ENCODE measurements around the gene APOBEC3C.
"Not testable (repeated sequence)": the region's sequence is repeated elsewhere in the genome, so short reads cannot be mapped to it uniquely, and the experiment has no call there.

The APOBEC3C gene

DNA sequence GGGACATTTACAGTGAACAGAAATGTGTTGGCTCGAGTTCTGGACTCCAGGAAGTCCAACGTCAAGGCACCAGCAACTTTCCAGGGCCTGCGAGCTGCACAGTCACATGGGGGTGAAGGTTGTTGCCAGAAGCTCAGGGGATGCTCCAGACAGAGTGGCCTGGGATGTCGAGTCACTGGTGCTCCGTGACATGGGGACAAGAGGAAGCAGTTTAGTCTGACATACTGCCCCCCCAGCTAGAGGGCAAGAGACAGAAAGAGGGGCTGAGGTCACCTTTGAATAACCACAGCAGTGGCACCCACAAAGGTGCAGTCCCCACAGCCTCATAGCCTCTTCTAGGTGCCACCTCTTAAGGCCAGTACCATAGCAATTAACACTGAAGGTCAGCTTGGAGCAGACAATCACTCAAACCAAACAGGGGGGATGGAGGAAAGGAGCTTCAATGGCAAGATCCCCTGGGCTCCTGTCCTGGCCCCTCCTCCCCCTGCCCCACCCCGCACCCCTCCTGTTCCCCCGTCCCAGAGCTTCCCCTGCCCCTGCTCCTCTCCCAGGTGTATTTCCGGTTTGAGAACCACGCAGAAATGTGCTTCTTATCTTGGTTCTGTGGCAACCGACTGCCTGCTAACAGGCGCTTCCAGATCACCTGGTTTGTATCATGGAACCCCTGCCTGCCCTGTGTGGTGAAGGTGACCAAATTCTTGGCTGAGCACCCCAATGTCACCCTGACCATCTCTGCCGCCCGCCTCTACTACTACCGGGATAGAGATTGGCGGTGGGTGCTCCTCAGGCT is 10.7 kb downstream of the APOBEC3C start:
- DNase-seq: no peak

DNA sequence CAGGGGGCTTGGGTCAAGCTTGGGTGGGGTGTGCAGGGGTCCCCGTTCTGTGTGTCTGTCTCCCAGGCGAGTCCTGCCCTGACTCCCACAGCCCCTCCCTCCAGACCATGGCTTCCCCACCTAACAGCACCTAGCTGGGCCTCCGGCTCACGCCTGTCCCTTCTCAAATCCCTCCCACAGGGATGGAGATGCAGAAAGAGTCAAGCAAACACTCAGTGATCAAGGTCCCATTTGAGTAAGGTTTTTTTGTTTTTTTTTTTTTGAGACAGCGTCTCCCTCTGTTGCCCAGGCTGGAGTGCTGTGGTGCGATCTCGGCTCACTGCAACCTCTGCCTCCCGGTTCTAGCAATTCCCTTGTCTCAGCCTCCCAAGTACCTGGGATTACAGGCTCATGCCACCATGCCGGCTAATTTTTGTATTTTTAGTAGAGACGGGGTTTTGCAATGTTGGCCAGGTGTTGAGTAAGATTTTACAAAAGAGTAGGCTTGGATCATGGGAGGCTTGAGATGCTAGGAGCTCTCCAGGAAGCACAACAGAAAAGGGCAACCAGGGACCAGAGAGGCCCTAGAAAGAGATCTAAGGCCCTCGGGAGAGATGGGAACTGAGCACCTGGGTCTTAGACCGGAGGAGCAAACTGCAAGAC is 12.6 kb downstream of the APOBEC3C start:
- DNase-seq: no peak

DNA sequence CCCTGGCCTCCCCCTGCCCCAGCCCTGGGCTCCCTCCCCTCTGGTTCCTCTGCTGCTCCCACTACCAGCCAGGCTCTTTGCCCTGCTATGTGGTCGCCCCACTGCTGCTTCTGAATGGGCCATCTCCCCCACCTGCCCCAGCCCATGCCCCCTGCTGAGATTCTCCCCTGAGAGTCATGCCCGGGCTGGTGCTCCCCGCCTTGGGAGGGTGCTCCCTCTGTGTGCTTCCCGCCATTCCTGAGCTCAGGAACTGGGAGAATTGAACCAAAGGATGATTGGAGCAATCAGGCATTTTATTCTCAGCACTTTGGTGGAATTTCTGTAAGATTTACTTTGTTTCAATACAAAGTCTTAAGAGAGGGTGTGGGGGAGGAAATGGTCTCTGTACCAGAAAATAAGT is 13.7 kb downstream of the APOBEC3C start:
- DNase-seq: no peak

DNA sequence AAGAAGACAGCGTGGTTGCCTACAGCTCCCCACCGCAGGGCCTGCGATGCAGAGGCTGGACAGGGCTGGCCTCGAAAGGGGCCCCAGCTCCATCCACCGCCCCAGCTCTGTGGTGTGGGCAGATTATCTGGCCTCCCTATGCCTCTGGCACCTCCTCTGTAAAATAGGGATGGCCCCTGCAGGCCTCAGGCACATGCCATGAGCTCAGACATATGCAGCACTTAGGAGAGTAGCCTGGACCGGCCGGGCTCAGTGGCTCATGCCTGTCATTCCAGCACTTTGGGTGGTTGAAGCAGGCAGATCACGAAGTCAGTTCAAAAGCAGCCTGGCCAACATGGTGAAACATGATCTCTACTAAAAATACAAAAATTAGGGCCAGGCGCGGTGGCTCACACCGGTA is 14.2 kb downstream of the APOBEC3C start:
- no peak for DNase-seq

DNA sequence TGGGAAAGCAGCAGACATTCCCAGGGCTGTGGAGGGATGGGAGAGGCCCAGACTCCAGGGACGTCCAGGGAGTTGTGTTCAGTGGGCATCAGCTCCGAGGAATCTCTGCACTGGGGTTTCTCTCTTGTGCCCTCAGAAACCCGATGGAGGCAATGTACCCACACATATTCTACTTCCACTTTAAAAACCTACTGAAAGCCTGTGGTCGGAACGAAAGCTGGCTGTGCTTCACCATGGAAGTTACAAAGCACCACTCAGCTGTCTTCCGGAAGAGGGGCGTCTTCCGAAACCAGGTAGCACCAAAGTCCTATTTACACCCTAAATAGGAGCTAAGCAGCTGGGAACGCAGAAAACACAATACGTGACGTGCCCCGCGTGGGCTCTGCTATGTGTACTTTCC is 15.2 kb downstream of the APOBEC3C start:
- DNase-seq: no peak

DNA sequence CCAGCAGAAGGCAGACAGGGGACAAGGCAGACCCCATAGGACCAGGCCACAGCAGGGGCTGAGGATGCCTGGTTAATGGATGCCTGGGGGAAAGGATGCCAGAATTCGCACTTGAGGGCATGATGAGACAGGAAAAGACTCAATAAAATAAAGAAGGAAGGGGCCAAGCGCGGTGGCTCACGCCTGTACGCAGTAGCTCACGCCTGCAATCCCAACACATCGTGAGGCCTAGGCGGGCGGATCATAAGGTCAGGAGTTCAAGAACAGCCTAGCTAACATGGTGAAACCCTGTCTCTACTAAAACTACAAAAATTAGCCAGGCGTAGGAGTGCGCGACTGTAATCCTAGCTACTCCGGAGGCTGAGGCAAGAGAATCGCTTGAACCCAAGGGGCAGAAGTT is 16.6 kb downstream of the APOBEC3C start:
- no peak for DNase-seq

DNA sequence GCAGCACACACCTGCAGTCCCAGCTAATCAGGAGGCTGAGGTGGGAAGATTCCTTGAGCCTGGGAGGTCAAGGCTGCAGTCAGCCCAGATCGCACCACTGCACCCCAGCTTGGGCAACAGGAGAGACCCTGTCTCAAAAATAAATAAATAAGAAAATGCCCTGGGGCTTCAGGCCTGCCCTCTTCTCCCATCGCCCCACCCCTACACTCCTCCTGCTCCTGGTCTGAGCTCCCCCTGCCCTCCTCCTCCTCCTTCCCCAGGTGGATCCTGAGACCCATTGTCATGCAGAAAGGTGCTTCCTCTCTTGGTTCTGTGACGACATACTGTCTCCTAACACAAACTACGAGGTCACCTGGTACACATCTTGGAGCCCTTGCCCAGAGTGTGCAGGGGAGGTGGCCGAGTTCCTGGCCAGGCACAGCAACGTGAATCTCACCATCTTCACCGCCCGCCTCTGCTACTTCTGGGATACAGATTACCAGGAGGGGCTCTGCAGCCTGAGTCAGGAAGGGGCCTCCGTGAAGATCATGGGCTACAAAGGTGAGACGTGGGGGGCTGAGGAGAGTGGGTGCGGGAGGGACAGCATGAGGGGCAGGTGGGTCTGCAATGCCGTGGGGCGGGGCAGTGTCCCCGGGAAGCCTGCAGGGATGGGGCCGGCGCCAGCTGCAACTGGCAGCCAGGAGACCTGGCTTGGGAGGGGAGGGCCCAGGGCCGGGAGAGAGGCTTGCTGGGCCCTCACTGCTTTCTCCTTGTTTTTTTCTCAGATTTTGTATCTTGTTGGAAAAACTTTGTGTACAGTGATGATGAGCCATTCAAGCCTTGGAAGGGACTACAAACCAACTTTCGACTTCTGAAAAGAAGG is 17.6 kb downstream of the APOBEC3C start:
- DNase-seq: not testable (repeated sequence)

DNA sequence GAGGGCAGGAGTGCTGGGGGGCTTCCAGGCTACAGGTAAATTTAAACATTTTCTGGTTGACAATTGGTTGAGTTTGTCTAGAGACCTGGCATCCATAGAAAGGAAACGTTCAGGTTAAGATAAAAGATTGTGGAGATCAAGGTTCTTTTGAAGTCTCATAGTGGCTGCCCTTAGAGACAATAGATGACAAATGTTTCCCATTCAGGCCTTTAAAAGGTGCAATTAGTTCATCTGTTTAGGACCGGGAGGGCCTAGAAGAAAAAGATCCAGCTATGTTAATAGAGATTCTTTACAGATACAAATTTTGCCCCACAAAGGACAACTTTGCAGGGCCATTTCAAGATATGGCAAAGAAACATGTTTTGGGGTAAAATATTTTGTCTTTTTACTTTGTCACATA is 23.0 kb downstream of the APOBEC3C start:
- DNase-seq: not testable (repeated sequence)

DNA sequence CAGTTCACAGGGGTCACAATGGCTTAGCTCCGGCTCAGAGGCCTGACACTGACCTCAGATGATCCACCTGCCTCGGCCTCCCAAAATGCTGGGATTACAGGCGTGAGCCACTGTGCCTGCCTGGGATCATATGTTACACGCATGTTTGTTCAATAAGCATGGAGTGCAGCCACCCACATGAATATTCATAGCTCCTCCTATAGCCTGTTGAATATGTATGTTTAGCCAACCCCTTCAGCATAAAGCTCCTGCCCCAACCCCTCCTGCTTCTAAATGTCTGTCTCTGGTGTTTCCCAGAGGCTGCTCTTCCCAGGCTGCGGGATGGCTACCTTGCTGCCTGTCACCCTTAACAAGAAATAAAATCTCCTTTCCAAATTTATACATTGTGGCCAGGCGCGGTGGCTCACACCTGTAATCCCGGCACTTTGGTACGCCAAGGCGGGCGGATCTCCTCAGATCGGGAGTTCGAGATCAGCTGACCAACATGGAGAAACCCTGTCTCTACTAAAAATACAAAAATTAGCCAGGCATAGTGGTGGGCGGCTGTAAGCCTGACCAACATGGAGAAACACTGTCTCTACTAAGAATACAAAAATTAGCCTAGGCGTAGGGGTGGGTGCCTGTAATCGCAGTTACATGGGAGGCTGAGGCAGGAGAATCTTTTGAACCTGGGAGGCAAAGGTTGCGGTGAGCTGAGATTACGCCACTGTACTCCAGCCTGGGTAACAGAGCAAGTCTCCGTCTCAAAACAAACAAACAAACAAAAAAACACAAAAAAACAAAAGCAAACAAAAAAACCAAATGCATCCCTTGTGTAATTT is 25.5 kb downstream of the APOBEC3C start:
- DNase-seq: no peak

DNA sequence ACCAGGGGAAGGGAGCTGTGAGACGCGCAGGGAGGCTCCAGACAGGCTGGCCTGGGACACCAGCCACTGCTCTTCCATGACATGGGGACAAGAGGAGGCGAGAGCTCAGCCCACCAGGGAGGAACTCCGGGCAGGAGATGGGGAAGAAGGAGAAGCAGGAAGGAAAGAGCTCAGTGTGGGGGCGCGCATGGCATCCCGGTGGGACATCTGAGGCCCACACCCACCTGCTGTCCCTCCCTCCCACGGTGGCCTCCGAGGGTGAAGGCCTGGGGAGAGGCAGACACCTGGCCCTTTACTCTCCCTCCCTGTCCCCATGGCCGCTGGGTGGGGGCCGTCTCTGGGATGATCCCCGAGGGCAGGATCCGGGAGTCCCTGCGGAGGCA is 26.1 kb downstream of the APOBEC3C start:
- not testable (repeated sequence) for DNase-seq

DNA sequence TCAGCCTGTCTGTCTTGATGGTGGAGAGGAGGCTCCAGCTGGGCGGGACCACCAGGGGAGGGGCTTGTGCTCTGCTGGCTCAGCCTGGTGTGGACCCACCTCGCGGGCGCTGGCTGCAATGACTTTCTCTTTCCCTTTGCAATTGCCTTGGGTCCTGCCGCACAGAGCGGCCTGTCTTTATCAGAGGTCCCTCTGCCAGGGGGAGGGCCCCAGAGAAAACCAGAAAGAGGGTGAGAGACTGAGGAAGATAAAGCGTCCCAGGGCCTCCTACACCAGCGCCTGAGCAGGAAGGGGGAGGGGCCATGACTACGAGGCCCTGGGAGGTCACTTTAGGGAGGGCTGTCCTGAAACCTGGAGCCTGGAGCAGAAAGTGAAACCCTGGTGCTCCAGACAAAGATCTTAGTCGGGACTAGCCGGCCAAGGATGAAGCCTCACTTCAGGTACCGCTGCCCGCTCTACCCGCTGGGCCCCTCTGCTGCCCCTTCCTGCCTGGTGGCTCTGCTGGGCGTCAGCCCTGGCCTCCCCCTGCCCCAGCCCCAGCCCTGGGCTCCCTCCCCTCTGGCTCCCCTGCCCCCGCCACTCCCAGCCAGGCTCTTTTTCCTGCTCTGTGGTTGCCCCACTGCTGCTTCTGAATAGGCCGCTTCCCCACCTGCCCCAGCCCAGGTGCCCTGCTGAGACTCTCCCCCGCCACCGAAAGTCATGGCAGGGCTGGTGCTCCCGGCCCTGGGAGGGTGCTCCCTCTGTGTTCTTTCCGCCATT is 26.7 kb downstream of the APOBEC3C start, which contains the start of gene APOBEC3F:
Gene APOBEC3F (plus strand): TSS at position 327 of the 759 bp plus-strand sequence. CDS start 97 bp downstream, at position 424.
- DNase-seq: not testable (repeated sequence)

DNA sequence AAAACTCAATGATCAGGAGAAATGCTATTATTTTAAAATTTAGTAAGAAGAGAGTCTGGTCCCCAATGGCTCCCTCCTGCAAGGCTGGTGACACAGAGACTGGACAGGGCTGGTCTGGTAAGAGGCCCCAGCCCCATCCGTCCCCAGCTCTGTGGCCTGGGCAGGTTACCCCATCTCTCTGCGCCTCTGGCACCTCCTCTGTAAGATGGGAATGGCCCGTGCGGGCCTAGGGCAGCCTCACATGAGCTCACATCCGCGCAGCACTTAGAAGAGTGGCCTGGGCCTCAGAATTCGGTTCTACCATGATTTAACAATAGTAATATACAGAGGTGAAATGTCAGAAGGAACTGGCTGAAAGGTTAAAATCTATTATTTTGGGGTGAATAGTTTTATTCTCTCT is 27.9 kb downstream of the APOBEC3C start:
- DNase-seq: no peak

DNA sequence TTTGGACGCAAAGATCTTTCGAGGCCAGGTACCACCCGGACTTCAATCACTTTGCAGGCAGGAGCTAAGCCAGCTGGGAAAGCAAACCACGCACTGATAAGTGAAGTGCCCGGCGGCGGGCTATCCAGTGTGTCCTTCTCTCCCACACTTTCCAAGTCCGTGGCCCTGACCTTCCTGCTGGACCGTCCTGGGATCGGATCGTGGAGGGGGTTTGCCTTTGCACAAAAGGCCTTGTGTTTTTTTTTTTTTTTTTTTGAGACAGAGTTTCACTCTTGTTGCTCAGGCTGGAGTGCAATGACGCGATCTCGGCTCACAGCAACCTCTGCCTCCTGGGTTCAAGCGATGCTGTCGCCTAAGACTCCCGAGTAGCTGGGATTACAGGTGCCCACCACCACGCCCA is 29.0 kb downstream of the APOBEC3C start:
- not testable (repeated sequence) for DNase-seq

DNA sequence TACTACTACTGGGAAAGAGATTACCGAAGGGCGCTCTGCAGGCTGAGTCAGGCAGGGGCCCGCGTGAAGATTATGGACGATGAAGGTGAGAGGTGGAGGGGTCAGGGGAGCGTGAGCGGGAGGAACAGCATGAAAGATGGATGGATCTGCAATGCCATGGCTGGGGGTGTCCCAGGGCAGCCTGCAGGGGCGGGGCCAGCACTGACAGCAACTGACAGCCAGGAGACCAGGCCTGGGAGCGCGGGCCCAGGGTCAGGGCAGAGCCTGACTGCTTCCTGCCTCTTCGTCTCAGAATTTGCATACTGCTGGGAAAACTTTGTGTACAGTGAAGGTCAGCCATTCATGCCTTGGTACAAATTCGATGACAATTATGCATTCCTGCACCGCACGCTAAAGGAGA is 31.1 kb downstream of the APOBEC3C start:
- not testable (repeated sequence) for DNase-seq

DNA sequence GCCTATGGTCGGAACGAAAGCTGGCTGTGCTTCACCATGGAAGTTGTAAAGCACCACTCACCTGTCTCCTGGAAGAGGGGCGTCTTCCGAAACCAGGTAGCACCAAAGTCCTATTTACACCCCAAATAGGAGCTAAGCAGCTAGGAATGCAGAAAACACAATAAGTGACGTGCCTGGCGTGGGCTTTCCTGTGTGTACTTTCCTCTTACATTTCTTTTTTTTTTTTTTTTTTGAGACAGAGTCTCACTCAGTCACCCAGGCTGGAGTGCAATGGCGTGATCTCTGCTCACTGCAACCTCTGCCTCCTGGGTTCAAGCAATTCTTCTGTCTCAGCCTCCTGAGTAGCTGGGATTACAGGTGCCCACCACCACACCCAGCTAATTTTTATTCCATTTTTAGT is 35.4 kb downstream of the APOBEC3C start:
- DNase-seq: not testable (repeated sequence)

DNA sequence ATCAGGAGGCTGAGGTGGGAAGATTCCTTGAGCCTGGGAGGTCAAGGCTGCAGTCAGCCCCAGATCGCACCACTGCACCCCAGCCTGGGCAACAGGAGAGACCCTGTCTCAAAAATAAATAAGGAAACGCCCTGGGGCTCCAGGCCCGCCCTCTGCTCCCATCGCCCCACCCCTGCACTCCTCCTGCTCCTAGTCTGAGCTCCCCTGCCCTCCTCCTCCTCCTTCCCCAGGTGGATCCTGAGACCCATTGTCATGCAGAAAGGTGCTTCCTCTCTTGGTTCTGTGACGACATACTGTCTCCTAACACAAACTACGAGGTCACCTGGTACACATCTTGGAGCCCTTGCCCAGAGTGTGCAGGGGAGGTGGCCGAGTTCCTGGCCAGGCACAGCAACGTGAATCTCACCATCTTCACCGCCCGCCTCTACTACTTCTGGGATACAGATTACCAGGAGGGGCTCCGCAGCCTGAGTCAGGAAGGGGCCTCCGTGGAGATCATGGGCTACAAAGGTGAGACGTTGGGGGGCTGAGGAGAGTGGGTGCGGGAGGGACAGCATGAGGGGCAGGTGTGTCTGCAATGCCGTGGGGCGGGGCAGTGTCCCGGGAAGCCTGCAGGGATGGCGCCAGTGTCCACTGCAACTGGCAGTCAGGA is 37.9 kb downstream of the APOBEC3C start:
- DNase-seq: not testable (repeated sequence)

DNA sequence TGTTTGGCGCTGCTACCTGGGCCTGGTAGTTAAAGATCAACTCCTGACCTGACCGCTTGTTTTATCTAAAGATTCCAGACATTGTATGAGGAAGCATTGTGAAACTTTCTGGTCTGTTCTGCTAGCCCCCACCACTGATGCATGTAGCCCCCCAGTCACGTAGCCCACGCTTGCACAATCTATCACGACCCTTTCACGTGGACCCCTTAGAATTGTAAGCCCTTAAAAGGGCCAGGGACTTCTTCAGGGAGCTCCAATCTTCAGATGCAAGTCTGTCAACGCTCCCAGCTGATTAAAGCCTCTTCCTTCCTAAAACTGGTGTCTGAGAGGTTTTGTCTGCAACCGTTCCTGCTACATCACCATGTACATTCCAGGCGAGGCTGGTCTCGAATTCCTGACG is 41.6 kb downstream of the APOBEC3C start:
- no peak for DNase-seq

DNA sequence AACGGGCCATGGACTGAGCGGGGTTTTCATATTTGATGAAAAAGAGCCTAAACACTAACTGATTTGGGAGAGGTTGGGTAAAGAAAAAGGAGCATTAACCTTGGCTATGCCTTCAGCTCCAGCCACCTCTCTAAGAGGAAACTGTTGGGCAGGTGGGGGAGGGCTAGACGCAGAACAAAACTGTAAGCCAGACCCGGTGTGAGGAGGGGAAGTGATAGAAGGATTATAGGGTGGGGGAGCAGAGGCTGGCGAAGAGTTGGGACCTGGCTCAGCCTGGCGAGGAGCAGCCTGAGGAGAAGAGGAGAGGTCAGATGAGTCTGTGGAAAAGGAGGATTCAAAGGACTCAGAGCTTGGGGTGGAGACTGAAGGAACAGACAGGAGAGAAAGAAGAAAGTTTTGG is 47.2 kb downstream of the APOBEC3C start:
- not testable (repeated sequence) for DNase-seq

DNA sequence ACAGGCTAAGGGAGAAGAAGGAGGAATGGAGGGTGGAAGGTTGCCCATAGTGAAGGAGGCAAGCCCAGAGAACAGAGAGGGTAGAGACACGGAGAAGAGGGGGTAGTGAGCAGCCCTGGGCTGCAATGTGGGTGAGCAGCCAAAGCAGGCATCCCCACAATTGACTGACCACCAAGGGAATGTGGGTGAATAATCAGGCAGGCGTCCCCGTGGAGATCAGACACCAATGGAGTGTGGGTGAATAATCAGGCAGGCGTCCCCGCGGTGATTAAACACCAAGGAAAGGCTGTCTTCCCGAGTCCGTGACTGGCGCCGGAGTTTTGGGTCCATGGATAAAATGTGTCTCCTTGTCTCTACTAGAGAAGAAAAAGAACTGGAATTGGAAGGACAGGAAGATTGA is 47.9 kb downstream of the APOBEC3C start:
- not testable (repeated sequence) for DNase-seq

DNA sequence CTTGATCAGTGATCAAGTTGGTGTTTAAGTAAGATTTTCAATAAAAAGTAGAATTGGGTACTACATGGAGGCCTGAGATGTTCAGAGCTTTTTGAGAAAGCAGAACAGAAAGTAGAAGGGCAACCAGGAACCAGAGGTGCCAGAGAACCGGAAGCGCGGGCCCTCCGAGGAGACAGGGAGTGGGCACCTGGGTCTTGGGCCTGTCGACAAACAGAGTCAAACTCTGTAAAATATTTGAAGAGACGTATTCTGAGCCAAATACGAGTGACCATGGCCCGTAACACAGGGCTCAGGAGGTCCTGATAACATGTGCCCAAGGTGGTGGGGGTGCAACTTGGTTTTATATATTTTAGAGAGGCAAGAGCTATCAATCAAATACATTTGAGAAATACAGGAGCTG is 49.8 kb downstream of the APOBEC3C start:
- DNase-seq: not testable (repeated sequence)
